Measurements from ENCODE around the gene DAAM1.
A peak's percentile ranks its signal among the peaks of the same experiment; 100 is the strongest.

DAAM1 gene

GRCh38 chr14:59356312-59356711, 167.8 kb downstream of the DAAM1 start:
- no peak overlapping the region for H3K27ac ChIP-seq (ENCODE audit: low read length, poor library complexity, severe bottlenecking)
- H4K8ac ChIP-seq (ENCODE audit: low read length), result no peak overlapping the region
- no peaks in the 10 kb centered on the region for H3K9me3 ChIP-seq (ENCODE audit: control insufficient read depth, low read length)
- no peaks in the 10 kb centered on the region for H3K79me1 ChIP-seq (replicated peaks; ENCODE audit: low read length, poor library complexity, severe bottlenecking)
- DNase-seq, result no peak
- no peaks in the 10 kb centered on the region for H3K27me3 ChIP-seq (ENCODE audit: control insufficient read depth in 1 of 2, insufficient read depth in 1 of 2, low read length in 2 of 2)
- H3K4ac ChIP-seq (ENCODE audit: low read depth in 1 of 2, low read length in 2 of 2), result no peak overlapping the region
- no peak overlapping the region for H2AK5ac ChIP-seq (ENCODE audit: low read length, severe bottlenecking)
- no peak overlapping the region for H4K91ac ChIP-seq (ENCODE audit: low read length)
- H2BK120ac ChIP-seq (ENCODE audit: low read depth, low read length), result no peak overlapping the region
- no peak overlapping the region for H2BK5ac ChIP-seq (ENCODE audit: low read depth, low read length, poor library complexity, severe bottlenecking)
- H2BK15ac ChIP-seq (ENCODE audit: low read depth, poor library complexity, severe bottlenecking), result no peak overlapping the region
- no peak overlapping the region for H3K4me2 ChIP-seq (ENCODE audit: low read length, poor library complexity, severe bottlenecking)
- no peak overlapping the region for H2AFZ ChIP-seq (ENCODE audit: low read depth, low read length)
- peaks cover 11 to 40% of the 10 kb centered on the region in 2 experiments for H3K36me3 ChIP-seq (ENCODE audit: control insufficient read depth in 1 of 2, insufficient read depth in 2 of 2, low read depth in 1 of 2, low read length in 2 of 2)
- no peak overlapping the region for H3K4me3 ChIP-seq (ENCODE audit: insufficient read depth in 1 of 2, low read depth in 1 of 2, low read length in 2 of 2)
- H3K9ac ChIP-seq (ENCODE audit: low read length), result no peak overlapping the region
- H2BK12ac ChIP-seq (ENCODE audit: low read length in 2 of 2), result no peak overlapping the region
- no peak overlapping the region for H3K14ac ChIP-seq (ENCODE audit: low read length in 2 of 2)
- no peak overlapping the region for H3K23ac ChIP-seq (ENCODE audit: low read length in 2 of 2)
- no peak overlapping the region for H3K18ac ChIP-seq (ENCODE audit: low read depth in 1 of 2, low read length in 2 of 2)
- WGBS, result 100% methylated on average over 1 of the region's 2 CpGs
- no peaks in the 10 kb centered on the region for H3K4me1 ChIP-seq (ENCODE audit: control insufficient read depth, insufficient read depth, low read depth, low read length)

DNA sequence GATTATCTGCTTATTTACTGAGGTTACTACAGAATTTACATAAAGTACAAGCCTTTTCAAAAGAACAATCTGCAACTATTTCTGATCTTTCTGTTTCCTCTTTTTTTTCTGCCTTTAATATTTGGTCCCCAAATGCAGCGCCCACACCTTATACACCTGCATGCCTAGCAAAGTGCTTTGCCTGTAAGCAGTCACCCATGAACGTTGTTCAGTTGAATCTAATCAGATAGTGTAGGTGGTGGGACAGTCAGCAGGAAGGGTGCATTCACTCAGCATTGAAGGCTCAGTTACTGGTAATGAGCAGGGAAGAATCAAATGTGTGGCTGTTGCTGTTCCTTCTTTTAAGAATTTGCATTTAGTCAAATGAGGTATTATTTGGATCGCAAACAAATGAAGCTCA, 168.3 kb downstream of the DAAM1 start:
- Histone ChIP-seq H2BK120ac (ENCODE audit: low read depth, low read length) (no peak overlapping the region), H3K18ac (ENCODE audit: low read depth in 1 of 2, low read length in 2 of 2) (no peak overlapping the region), H3K23ac (ENCODE audit: low read length in 2 of 2) (no peak overlapping the region), H4K91ac (ENCODE audit: low read length) (no peak overlapping the region), H3K4me1 (ENCODE audit: control insufficient read depth, insufficient read depth, low read depth, low read length) (peaks cover 2% of the 10 kb centered on the region), H2BK5ac (ENCODE audit: low read depth, low read length, poor library complexity, severe bottlenecking) (no peak overlapping the region), H3K79me1 (replicated peaks; ENCODE audit: low read length, poor library complexity, severe bottlenecking) (no peaks in the 10 kb centered on the region), H3K14ac (ENCODE audit: low read length in 2 of 2) (no peak overlapping the region), H3K9ac (ENCODE audit: low read length) (no peak overlapping the region), H2AK5ac (ENCODE audit: low read length, severe bottlenecking) (no peak overlapping the region), H3K9me3 (ENCODE audit: control insufficient read depth, low read length) (no peaks in the 10 kb centered on the region), H3K27ac (ENCODE audit: low read length, poor library complexity, severe bottlenecking) (no peak overlapping the region), H3K4me2 (ENCODE audit: low read length, poor library complexity, severe bottlenecking) (no peak overlapping the region), H3K4ac (ENCODE audit: low read depth in 1 of 2, low read length in 2 of 2) (no peak overlapping the region), H3K4me3 (ENCODE audit: insufficient read depth in 1 of 2, low read depth in 1 of 2, low read length in 2 of 2) (no peak overlapping the region), H2BK12ac (ENCODE audit: low read length in 2 of 2) (no peak overlapping the region), H2BK15ac (ENCODE audit: low read depth, poor library complexity, severe bottlenecking) (no peak overlapping the region), H2AFZ (ENCODE audit: low read depth, low read length) (no peak overlapping the region), H3K36me3 (ENCODE audit: control insufficient read depth in 1 of 2, insufficient read depth in 2 of 2, low read depth in 1 of 2, low read length in 2 of 2) (peaks cover 12 to 35% of the 10 kb centered on the region in 2 experiments), H4K8ac (ENCODE audit: low read length) (no peak overlapping the region), H3K27me3 (ENCODE audit: control insufficient read depth in 1 of 2, insufficient read depth in 1 of 2, low read length in 2 of 2) (no peaks in the 10 kb centered on the region)
- no peak for DNase-seq
- 98% methylated on average over 3 of the region's 3 CpGs for WGBS

GRCh38 chr14:59358102-59358501, 169.6 kb downstream of the DAAM1 start:
- no peaks in the 10 kb centered on the region for H3K9me3 ChIP-seq (ENCODE audit: control insufficient read depth, low read length)

DNA sequence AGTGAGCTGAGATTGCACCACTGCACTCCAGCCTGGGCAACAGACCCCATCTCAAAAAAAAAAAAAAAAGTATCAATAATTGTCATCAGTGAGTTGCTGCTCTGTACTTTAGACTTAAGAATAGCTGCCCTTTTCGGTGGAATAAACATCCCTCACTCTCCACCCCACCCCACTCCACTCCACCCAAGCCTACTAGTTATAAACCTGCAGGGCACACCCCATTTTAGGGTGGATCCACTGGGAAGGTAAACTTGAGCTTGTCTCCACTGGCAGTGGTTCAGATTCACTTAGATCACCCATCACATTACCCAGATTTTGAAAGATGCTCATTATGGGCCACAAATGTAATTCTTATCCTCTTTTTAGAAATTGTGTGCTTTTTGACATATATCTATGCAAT, 170.3 kb downstream of the DAAM1 start:
- H3K9me3 ChIP-seq (ENCODE audit: control insufficient read depth, low read length), result no peaks in the 10 kb centered on the region
- H2BK5ac ChIP-seq (ENCODE audit: low read depth, low read length, poor library complexity, severe bottlenecking), result no peak overlapping the region
- H2BK12ac ChIP-seq (ENCODE audit: low read length in 2 of 2), result no peak overlapping the region
- no peaks in the 10 kb centered on the region for H3K27me3 ChIP-seq (ENCODE audit: control insufficient read depth in 1 of 2, insufficient read depth in 1 of 2, low read length in 2 of 2)
- H2BK120ac ChIP-seq (ENCODE audit: low read depth, low read length), result no peak overlapping the region
- H3K4me1 ChIP-seq (ENCODE audit: control insufficient read depth, insufficient read depth, low read depth, low read length), result peaks cover 2% of the 10 kb centered on the region
- H2BK15ac ChIP-seq (ENCODE audit: low read depth, poor library complexity, severe bottlenecking), result no peak overlapping the region
- no peak overlapping the region for H3K4me3 ChIP-seq (ENCODE audit: insufficient read depth in 1 of 2, low read depth in 1 of 2, low read length in 2 of 2)
- no peaks in the 10 kb centered on the region for H3K79me1 ChIP-seq (replicated peaks; ENCODE audit: low read length, poor library complexity, severe bottlenecking)
- H3K4ac ChIP-seq (ENCODE audit: low read depth in 1 of 2, low read length in 2 of 2), result no peak overlapping the region
- no peak overlapping the region for H4K91ac ChIP-seq (ENCODE audit: low read length)
- no peak for DNase-seq
- no peak overlapping the region for H2AFZ ChIP-seq (ENCODE audit: low read depth, low read length)
- H2AK5ac ChIP-seq (ENCODE audit: low read length, severe bottlenecking), result no peak overlapping the region
- H3K27ac ChIP-seq (ENCODE audit: low read length, poor library complexity, severe bottlenecking), result no peak overlapping the region
- H4K8ac ChIP-seq (ENCODE audit: low read length), result no peak overlapping the region
- H3K4me2 ChIP-seq (ENCODE audit: low read length, poor library complexity, severe bottlenecking), result no peak overlapping the region
- no peak overlapping the region for H3K9ac ChIP-seq (ENCODE audit: low read length)
- no peak overlapping the region for H3K14ac ChIP-seq (ENCODE audit: low read length in 2 of 2)
- no peak overlapping the region for H3K23ac ChIP-seq (ENCODE audit: low read length in 2 of 2)
- H3K36me3 ChIP-seq (ENCODE audit: control insufficient read depth in 1 of 2, insufficient read depth in 2 of 2, low read depth in 1 of 2, low read length in 2 of 2), result peaks cover 10 to 23% of the 10 kb centered on the region in 2 experiments
- WGBS, result 94% methylated on average over 1 of the region's 1 CpG
- H3K18ac ChIP-seq (ENCODE audit: low read depth in 1 of 2, low read length in 2 of 2), result no peak overlapping the region

More at GRCh38 chr14:59358102-59358501, 169.6 kb downstream of the DAAM1 start:
- H3K14ac ChIP-seq (ENCODE audit: low read length in 2 of 2), result no peak overlapping the region
- H3K23ac ChIP-seq (ENCODE audit: low read length in 2 of 2), result no peak overlapping the region
- H3K9ac ChIP-seq (ENCODE audit: low read length), result no peak overlapping the region
- no peaks in the 10 kb centered on the region for H3K27me3 ChIP-seq (ENCODE audit: control insufficient read depth in 1 of 2, insufficient read depth in 1 of 2, low read length in 2 of 2)
- no peak overlapping the region for H2AK5ac ChIP-seq (ENCODE audit: low read length, severe bottlenecking)
- H2AFZ ChIP-seq (ENCODE audit: low read depth, low read length), result no peak overlapping the region
- peaks cover 2% of the 10 kb centered on the region for H3K4me1 ChIP-seq (ENCODE audit: control insufficient read depth, insufficient read depth, low read depth, low read length)
- no peak overlapping the region for H3K4me3 ChIP-seq (ENCODE audit: insufficient read depth in 1 of 2, low read depth in 1 of 2, low read length in 2 of 2)
- peak overlapping the region in 1 of 2 experiments; percentile 41 for H3K18ac ChIP-seq (ENCODE audit: low read depth in 1 of 2, low read length in 2 of 2)
- no peaks in the 10 kb centered on the region for H3K79me1 ChIP-seq (replicated peaks; ENCODE audit: low read length, poor library complexity, severe bottlenecking)
- H4K8ac ChIP-seq (ENCODE audit: low read length), result no peak overlapping the region
- no peak overlapping the region for H2BK120ac ChIP-seq (ENCODE audit: low read depth, low read length)
- peaks cover 12 to 26% of the 10 kb centered on the region in 2 experiments for H3K36me3 ChIP-seq (ENCODE audit: control insufficient read depth in 1 of 2, insufficient read depth in 2 of 2, low read depth in 1 of 2, low read length in 2 of 2)
- no peak overlapping the region for H2BK5ac ChIP-seq (ENCODE audit: low read depth, low read length, poor library complexity, severe bottlenecking)
- no peak overlapping the region for H4K91ac ChIP-seq (ENCODE audit: low read length)
- H2BK12ac ChIP-seq (ENCODE audit: low read length in 2 of 2), result peak overlapping the region in 1 of 2 experiments; percentile 37
- H3K4ac ChIP-seq (ENCODE audit: low read depth in 1 of 2, low read length in 2 of 2), result no peak overlapping the region
- H2BK15ac ChIP-seq (ENCODE audit: low read depth, poor library complexity, severe bottlenecking), result no peak overlapping the region
- H3K27ac ChIP-seq (ENCODE audit: low read length, poor library complexity, severe bottlenecking), result no peak overlapping the region
- 88% methylated on average over 1 of the region's 1 CpG for WGBS
- no peak for DNase-seq
- no peak overlapping the region for H3K4me2 ChIP-seq (ENCODE audit: low read length, poor library complexity, severe bottlenecking)
